SJCRH30 (cell line): ENCODE data around the gene ARHGAP8. TPM values are rescaled to one million over a fixed set of nuclear protein-coding genes. Genes with fewer than 3 reads are reported as not detected.
A peak's percentile ranks its signal among the peaks of the same experiment; 100 is the strongest.

Experiments
- DNase-seq, 2 experiments: peaks; one replicate each; pipeline ENCODE4 v3.0.0-alpha.2; 2015 to 2020
- H3K27ac ChIP-seq: fragments of 250-450 bp; sonication (Bioruptor Pico); 2 replicates; pipeline ENCODE4 v1.5.1; 2020; ENCODE audit warnings: mild to moderate bottlenecking, moderate library complexity
- H3K27me3 ChIP-seq: fragments of 250-450 bp; sonication (Bioruptor Pico); 2 replicates; pipeline ENCODE4 v1.5.1; 2020; ENCODE audit warnings: mild to moderate bottlenecking, moderate library complexity
- H3K36me3 ChIP-seq: fragments of 250-450 bp; sonication (Bioruptor Pico); 2 replicates; pipeline ENCODE4 v1.5.1; 2020; ENCODE audit warnings: mild to moderate bottlenecking, moderate library complexity
- H3K4me1 ChIP-seq: fragments of 250-450 bp; sonication (Bioruptor Pico); 2 replicates; pipeline ENCODE4 v1.5.1; 2020; ENCODE audit warnings: mild to moderate bottlenecking, moderate library complexity
- H3K4me3 ChIP-seq: fragments of 250-450 bp; sonication (Bioruptor Pico); 2 replicates; pipeline ENCODE4 v1.5.1; 2020; ENCODE audit warnings: mild to moderate bottlenecking, moderate library complexity
- H3K9me3 ChIP-seq: fragments of 250-450 bp; sonication (Bioruptor Pico); replicated peaks from 2 replicates; pipeline ENCODE4 v1.5.1; 2020; ENCODE audit warnings: mild to moderate bottlenecking, moderate library complexity
- total RNA-seq: library from RNA; depleted of rRNA; stranded (reverse); fragments of >200 nt; shearing (Covaris generic); gene quantifications from 2 replicates; pipeline ENCODE4 v1.2.3, GENCODE V29; 2014

ARHGAP8 gene
- total RNA-seq, 1 experiment from 2014 or later = 32.4 TPM

DNA sequence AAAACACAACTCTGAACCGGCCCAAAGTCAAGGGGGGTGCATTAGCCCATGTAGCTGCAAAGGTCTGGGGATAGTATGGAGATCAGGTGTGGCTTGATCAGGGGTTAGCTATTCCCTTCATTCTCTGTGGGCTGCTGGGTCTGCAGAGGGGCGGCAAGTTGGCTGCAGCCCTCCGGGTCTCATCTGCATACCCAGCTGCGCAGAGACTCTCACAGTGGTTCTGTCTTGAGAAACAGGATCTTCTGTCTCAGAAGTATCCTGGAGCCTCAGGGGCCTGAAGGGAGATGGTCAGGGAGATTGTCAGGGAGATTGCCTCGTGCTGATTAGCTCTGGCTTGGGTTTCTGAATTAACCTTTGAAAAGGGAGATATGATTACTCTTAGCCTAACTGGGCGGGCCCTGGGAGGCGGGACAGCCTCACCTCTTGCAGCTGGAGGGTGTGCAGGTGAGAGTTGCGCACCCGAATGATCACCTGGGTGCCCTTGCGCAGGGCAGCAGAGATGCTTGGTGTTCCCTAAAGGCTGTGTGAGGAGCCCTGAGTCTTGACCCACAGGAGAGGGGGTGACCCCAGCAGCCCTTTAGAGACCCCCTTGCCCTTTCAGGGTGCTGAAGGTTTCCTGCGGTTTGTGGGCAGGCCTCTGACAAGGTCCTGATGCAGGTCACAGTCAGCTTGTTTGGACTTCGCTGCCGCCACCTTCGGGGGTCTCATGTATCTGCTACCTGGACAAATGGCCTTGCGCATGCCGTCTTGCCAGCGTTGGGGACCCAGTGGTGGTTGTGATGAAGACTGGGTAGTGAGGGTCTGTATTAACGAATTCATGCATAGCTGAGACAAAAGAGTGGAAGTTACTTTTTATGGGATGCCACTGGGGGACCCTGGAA lies 7.3 kb downstream of the ARHGAP8 start:
- Histone ChIP-seq H3K36me3 (no peaks in the 10 kb centered on the region), H3K27ac (no peak overlapping the region), H3K4me1 (no peaks in the 10 kb centered on the region), H3K9me3 (no peaks in the 10 kb centered on the region), H3K27me3 (no peaks in the 10 kb centered on the region), H3K4me3 (no peak overlapping the region)
- DNase-seq = no peak

DNA sequence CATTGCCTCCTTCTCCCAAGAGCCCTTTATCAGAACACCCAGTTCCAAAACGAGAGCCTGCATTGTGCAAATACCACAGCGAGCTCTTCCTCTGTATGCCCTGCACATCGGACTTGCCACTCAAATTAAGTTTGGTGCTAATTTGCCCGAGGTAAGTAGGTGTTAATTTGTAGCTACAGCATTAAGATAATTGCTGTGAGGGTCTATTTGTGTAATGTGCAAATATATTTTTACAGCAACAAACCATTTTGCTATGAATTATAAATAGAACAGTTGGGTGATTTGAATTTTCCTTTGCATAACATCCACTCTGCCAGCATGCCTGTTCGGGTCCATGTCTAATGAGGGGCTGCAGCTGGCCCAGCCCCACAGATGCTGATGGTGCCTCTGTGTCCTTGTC lies 8.1 kb downstream of the ARHGAP8 start:
- H3K4me3 ChIP-seq = no peak overlapping the region
- H3K9me3 ChIP-seq = no peaks in the 10 kb centered on the region
- H3K27ac ChIP-seq = no peak overlapping the region
- no peaks in the 10 kb centered on the region for H3K36me3 ChIP-seq
- peaks cover 6% of the 10 kb centered on the region for H3K4me1 ChIP-seq
- DNase-seq = no peak
- H3K27me3 ChIP-seq = 0 out of 2 replicates have a peak, but pooled peaks cover 3% of the 10 kb centered on the region

GRCh38 chr22:44761025-44761424 lies 8.7 kb downstream of the ARHGAP8 start:
- H3K27me3 ChIP-seq = 0 out of 2 replicates have a peak, but pooled peaks cover 3% of the 10 kb centered on the region
- no peaks in the 10 kb centered on the region for H3K9me3 ChIP-seq
- H3K36me3 ChIP-seq = no peaks in the 10 kb centered on the region
- no peak overlapping the region for H3K27ac ChIP-seq
- H3K4me1 ChIP-seq = peaks cover 10% of the 10 kb centered on the region
- H3K4me3 ChIP-seq = no peak overlapping the region
- DNase-seq = no peak

- no peak overlapping the region for H3K27ac ChIP-seq
- no peaks in the 10 kb centered on the region for H3K9me3 ChIP-seq
- no peak overlapping the region for H3K4me3 ChIP-seq
- H3K36me3 ChIP-seq = no peaks in the 10 kb centered on the region
- no peak for DNase-seq
- H3K27me3 ChIP-seq = 0 out of 2 replicates have a peak, but pooled peaks cover 3% of the 10 kb centered on the region
- H3K4me1 ChIP-seq = peaks cover 10% of the 10 kb centered on the region
Observed at GRCh38 chr22:44764373-44764772, 12.0 kb downstream of the ARHGAP8 start.

GRCh38 chr22:44764974-44765373 lies 12.6 kb downstream of the ARHGAP8 start:
- Histone ChIP-seq H3K27me3 (0 out of 2 replicates have a peak, but pooled peaks cover 3% of the 10 kb centered on the region), H3K27ac (no peak overlapping the region), H3K36me3 (no peaks in the 10 kb centered on the region), H3K9me3 (no peaks in the 10 kb centered on the region), H3K4me3 (no peak overlapping the region), H3K4me1 (peaks cover 10% of the 10 kb centered on the region)
- no peak for DNase-seq

- DNase-seq = peak; percentile 42 to 59
- Histone ChIP-seq H3K27me3 (0 out of 2 replicates have a peak, but pooled peaks cover 3% of the 10 kb centered on the region), H3K9me3 (no peaks in the 10 kb centered on the region), H3K36me3 (no peaks in the 10 kb centered on the region), H3K27ac (no peak overlapping the region), H3K4me1 (peaks cover 10% of the 10 kb centered on the region), H3K4me3 (no peak overlapping the region)
Observed at GRCh38 chr22:44765571-44766285, 13.4 kb downstream of the ARHGAP8 start.

DNA sequence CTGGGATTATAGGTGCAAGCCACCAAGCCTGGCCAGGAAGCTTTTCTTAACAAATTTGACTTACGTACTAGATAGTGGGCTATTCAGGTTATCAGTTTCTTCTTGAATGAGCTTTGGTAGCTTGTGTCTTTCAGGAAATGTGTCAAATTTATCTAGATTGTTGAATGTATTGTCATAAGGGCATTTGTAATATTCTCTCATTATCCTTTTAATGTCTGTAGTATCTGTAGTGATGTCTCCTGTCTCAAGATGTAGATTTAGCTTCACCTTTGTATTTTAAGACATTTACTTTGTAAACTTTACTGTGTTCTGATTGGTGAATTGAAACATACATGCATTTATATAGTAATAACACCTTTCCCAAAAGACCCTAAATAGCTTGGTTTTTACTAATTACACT lies 20.7 kb downstream of the ARHGAP8 start:
- Histone ChIP-seq H3K9me3 (peaks cover 5% of the 10 kb centered on the region; the same call in 1 of the 2 replicates), H3K4me3 (no peak overlapping the region), H3K27ac (no peak overlapping the region), H3K4me1 (0 out of 2 replicates have a peak, but pooled peaks cover 5% of the 10 kb centered on the region), H3K36me3 (no peaks in the 10 kb centered on the region), H3K27me3 (no peaks in the 10 kb centered on the region)
- no peak for DNase-seq

GRCh38 chr22:44775862-44776261 lies 23.5 kb downstream of the ARHGAP8 start:
- H3K27me3 ChIP-seq = no peaks in the 10 kb centered on the region

GRCh38 chr22:44776605-44777363 lies 24.4 kb downstream of the ARHGAP8 start:
- Histone ChIP-seq H3K4me1 (0 out of 2 replicates have a peak, but pooled peaks cover 5% of the 10 kb centered on the region), H3K4me3 (no peak overlapping the region), H3K27me3 (no peaks in the 10 kb centered on the region), H3K36me3 (no peaks in the 10 kb centered on the region), H3K9me3 (peaks cover 5% of the 10 kb centered on the region; the same call in 1 of the 2 replicates), H3K27ac (no peak overlapping the region)
- DNase-seq = no peak

More at GRCh38 chr22:44775862-44776261, 23.5 kb downstream of the ARHGAP8 start:
- Histone ChIP-seq H3K9me3 (peaks cover 5% of the 10 kb centered on the region; the same call in 1 of the 2 replicates), H3K4me3 (no peak overlapping the region), H3K4me1 (0 out of 2 replicates have a peak, but pooled peaks cover 5% of the 10 kb centered on the region), H3K36me3 (no peaks in the 10 kb centered on the region), H3K27ac (no peak overlapping the region)
- DNase-seq = no peak

DNA sequence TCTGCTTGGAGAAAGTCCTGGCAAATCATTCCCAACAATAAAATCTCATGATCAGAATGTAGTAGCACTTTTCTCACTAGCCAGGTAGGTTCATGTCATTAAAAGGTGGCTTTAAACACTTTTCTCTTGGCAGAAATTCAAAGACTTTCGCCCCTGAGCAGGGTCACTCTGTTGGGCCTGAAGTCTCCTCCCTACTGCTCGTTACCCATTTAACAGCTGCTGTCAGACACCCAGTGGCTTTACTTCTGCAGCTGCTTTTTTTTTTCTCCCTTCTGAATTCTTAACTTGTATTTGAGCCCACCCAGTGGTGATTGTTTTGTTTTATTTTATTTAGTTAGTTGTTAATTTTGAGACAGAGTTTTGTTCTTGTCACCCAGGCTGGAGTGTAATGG lies 25.0 kb downstream of the ARHGAP8 start:
- H3K4me1 ChIP-seq = 0 out of 2 replicates have a peak, but pooled peaks cover 5% of the 10 kb centered on the region
- peaks cover 5% of the 10 kb centered on the region; the same call in 1 of the 2 replicates for H3K9me3 ChIP-seq
- DNase-seq = peak; percentile 42 to 63
- H3K4me3 ChIP-seq = no peak overlapping the region
- H3K27ac ChIP-seq = no peak overlapping the region
- H3K36me3 ChIP-seq = no peaks in the 10 kb centered on the region
- H3K27me3 ChIP-seq = no peaks in the 10 kb centered on the region

DNA sequence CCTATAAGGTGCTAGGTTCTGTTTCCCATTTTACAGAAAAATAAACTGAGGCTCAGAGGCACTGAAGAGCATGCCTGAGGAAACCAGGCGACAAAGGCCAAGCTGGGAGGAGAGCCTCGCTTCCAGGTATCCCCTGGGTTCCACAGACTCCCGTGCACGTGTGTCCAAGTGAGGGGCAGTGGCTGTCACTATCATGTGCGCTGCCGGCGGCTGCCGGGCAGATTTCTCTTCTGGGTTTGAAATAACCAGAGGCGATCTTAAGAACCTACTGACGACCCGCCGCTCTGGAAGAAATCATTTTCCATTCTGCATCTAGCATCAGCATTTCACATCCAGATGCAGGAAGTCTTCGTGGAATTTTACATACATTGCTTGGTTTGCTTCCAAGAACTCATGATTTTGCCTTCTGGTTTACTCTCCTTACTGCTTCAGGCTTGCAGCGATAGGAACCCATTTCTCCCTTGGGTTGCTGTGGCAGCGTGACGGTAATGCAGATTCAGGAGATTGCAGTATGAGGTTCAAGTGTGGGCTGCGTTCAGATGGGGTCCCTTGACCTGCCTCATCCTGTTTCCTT lies 28.6 kb downstream of the ARHGAP8 start:
- H3K27ac ChIP-seq = no peak overlapping the region
- H3K9me3 ChIP-seq = no peaks in the 10 kb centered on the region
- H3K36me3 ChIP-seq = no peaks in the 10 kb centered on the region
- H3K27me3 ChIP-seq = no peaks in the 10 kb centered on the region
- H3K4me3 ChIP-seq = no peak overlapping the region
- no peak for DNase-seq
- H3K4me1 ChIP-seq = 0 out of 2 replicates have a peak, but pooled peaks cover 5% of the 10 kb centered on the region

GRCh38 chr22:44782363-44782963 lies 30.1 kb downstream of the ARHGAP8 start:
- H3K4me3 ChIP-seq = no peak overlapping the region
- H3K36me3 ChIP-seq = no peaks in the 10 kb centered on the region
- no peaks in the 10 kb centered on the region for H3K9me3 ChIP-seq
- H3K4me1 ChIP-seq = no peaks in the 10 kb centered on the region
- H3K27ac ChIP-seq = no peak overlapping the region
- DNase-seq = no peak
- H3K27me3 ChIP-seq = no peaks in the 10 kb centered on the region

DNA sequence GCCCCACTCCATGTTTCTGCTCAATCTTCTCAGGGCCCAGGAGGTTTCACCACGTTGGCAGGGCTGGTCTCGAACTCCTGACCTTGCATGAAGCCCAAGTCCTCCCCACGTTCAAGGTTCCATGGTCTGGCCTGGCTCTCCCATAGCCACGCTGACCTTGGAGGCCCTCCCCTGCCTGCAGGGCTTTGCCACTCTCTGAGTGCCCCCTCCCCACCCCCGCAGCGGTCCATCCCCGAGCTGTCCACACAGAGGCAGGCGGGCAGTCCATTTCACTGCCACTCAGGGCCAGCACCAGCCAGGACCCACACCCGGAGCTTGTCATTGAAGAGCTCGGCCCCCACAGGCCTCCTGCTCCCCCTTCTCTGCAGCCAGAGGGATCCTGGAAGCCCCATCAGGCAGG lies 30.7 kb downstream of the ARHGAP8 start:
- no peaks in the 10 kb centered on the region for H3K4me1 ChIP-seq
- H3K27ac ChIP-seq = no peak overlapping the region
- H3K9me3 ChIP-seq = no peaks in the 10 kb centered on the region
- H3K36me3 ChIP-seq = no peaks in the 10 kb centered on the region
- DNase-seq = no peak
- no peaks in the 10 kb centered on the region for H3K27me3 ChIP-seq
- H3K4me3 ChIP-seq = no peak overlapping the region

GRCh38 chr22:44783581-44783980 lies 31.2 kb downstream of the ARHGAP8 start:
- no peak for DNase-seq
- H3K27ac ChIP-seq = no peak overlapping the region
- H3K4me3 ChIP-seq = no peak overlapping the region
- no peaks in the 10 kb centered on the region for H3K27me3 ChIP-seq
- H3K4me1 ChIP-seq = no peaks in the 10 kb centered on the region
- no peaks in the 10 kb centered on the region for H3K9me3 ChIP-seq
- no peaks in the 10 kb centered on the region for H3K36me3 ChIP-seq
